LNCaP clone FGC (cell line): ENCODE data around the gene SH3GL2.
"Not testable (repeated sequence)": the region's sequence is repeated elsewhere in the genome, so short reads cannot be mapped to it uniquely, and the experiment has no call there.

Source experiments
- DNase-seq: peaks from one replicate; pipeline ENCODE4 v3.0.0-alpha.2; 2011; ENCODE audit warnings: low read depth
- H3K4me3 ChIP-seq: 2 replicates; pipeline ENCODE4 v1.5.1; 2011; ENCODE audit warnings: mild to moderate bottlenecking, low read depth, low read length, control low read depth
- CTCF ChIP-seq: IDR thresholded peaks from 2 replicates; pipeline ENCODE4 v1.5.1; 2012; ENCODE audit warnings: mild to moderate bottlenecking; ENCODE audit not compliant: control insufficient read depth, insufficient read depth; ENCODE audit errors: extremely low read depth

SH3GL2 gene

GRCh38 chr9:17750269-17750668 lies 171.4 kb downstream of the SH3GL2 start:
- no peak for DNase-seq
- H3K4me3 ChIP-seq: no peak overlapping the region
- TF ChIP-seq CTCF: no peak

GRCh38 chr9:17751486-17751885 lies 172.6 kb downstream of the SH3GL2 start:
- DNase-seq: no peak
- no peak overlapping the region for H3K4me3 ChIP-seq
- TF ChIP-seq CTCF: no peak

GRCh38 chr9:17752021-17752420 lies 173.2 kb downstream of the SH3GL2 start:
- DNase-seq: no peak
- no peak overlapping the region for H3K4me3 ChIP-seq
- TF ChIP-seq CTCF: no peak

- DNase-seq: no peak
- no peak for TF ChIP-seq CTCF
- no peak overlapping the region for H3K4me3 ChIP-seq
Measured at GRCh38 chr9:17757816-17758215, 178.9 kb downstream of the SH3GL2 start.

- no peak for TF ChIP-seq CTCF
- no peak for DNase-seq
- H3K4me3 ChIP-seq: no peak overlapping the region
Measured at GRCh38 chr9:17760250-17760649, 181.4 kb downstream of the SH3GL2 start.

GRCh38 chr9:17761984-17762676 lies 183.3 kb downstream of the SH3GL2 start:
- no peak overlapping the region for H3K4me3 ChIP-seq
- DNase-seq: no peak
- TF ChIP-seq CTCF: no peak

- DNase-seq: no peak
- no peak for TF ChIP-seq CTCF
Measured at GRCh38 chr9:17764306-17764705, 185.4 kb downstream of the SH3GL2 start.

GRCh38 chr9:17765131-17765530 lies 186.3 kb downstream of the SH3GL2 start:
- H3K4me3 ChIP-seq, DNase-seq: not testable (repeated sequence)

More at GRCh38 chr9:17764306-17764705, 185.4 kb downstream of the SH3GL2 start:
- no peak overlapping the region for H3K4me3 ChIP-seq
